Spleen (tissue), 11 donors: ENCODE data around the gene RFX3. TPM values are rescaled to one million over a fixed set of nuclear protein-coding genes. Genes with fewer than 3 reads are reported as not detected.

Source experiments
- DNase-seq: peaks from one replicate; pipeline ENCODE4 v3.0.0-alpha.2; 2020
- H3K27ac ChIP-seq, 8 donors: fragments of 200-600 bp; sonication (generic) in 7 of 8; 1 replicate in 4 of 8; 2 replicates in 4 of 8; pipeline versions ENCODE4 v1.5.0 to v1.8.0; 2016 to 2021; ENCODE audit warnings: inconsistent platforms in 4 of 8, mild to moderate bottlenecking in 4 of 8, moderate library complexity in 1 of 8
- H3K27me3 ChIP-seq, 7 donors: fragments of 200-600 bp; sonication (generic) in 6 of 7; replicated peaks in 1 of 7; 1 replicate in 4 of 7; 2 replicates in 3 of 7; pipeline versions ENCODE4 v1.5.0 to v1.8.0; 2016 to 2021; ENCODE audit warnings: inconsistent platforms in 3 of 7, mild to moderate bottlenecking in 1 of 7
- H3K36me3 ChIP-seq, 6 donors: fragments of 200-600 bp; sonication (generic) in 5 of 6; 1 replicate in 4 of 6; 2 replicates in 2 of 6; pipeline versions ENCODE4 v1.5.0 to v1.8.0; 2016 to 2021; ENCODE audit warnings: inconsistent platforms in 2 of 6
- H3K4me1 ChIP-seq, 6 donors: fragments of 200-600 bp; sonication (generic) in 5 of 6; 1 replicate in 3 of 6; 2 replicates in 3 of 6; pipeline versions ENCODE4 v1.5.0 to v1.8.0; 2016 to 2021; ENCODE audit warnings: inconsistent platforms in 3 of 6
- H3K4me3 ChIP-seq, 8 donors: fragments of 200-600 bp; sonication (generic) in 7 of 8; 1 replicate in 4 of 8; 2 replicates in 4 of 8; pipeline versions ENCODE4 v1.5.0 to v1.8.0; 2016 to 2021; ENCODE audit warnings: inconsistent platforms in 4 of 8, mild to moderate bottlenecking in 4 of 8, moderate library complexity in 2 of 8
- H3K9me3 ChIP-seq, 8 donors: fragments of 200-600 bp; sonication (generic) in 7 of 8; 1 replicate in 4 of 8; 2 replicates in 4 of 8; pipeline versions ENCODE4 v1.5.0 to v1.8.0; 2016 to 2021; ENCODE audit warnings: inconsistent platforms in 4 of 8
- POLR2A ChIP-seq, 3 donors: fragments of 450-650 bp; IDR thresholded peaks; one replicate each; pipeline ENCODE4 v1.5.1; 2017; ENCODE audit warnings: antibody characterized with exemption in 3 of 3, mild to moderate bottlenecking in 1 of 3
- POLR2AphosphoS5 ChIP-seq, 3 donors: sonication (generic); formaldehyde crosslinking; IDR thresholded peaks; one replicate each; pipeline ENCODE4 v1.5.1; 2017; ENCODE audit warnings: antibody characterized with exemption in 3 of 3
- WGBS, 5 donors: extraction: QIAGEN DNeasy Blood & Tissue Kit in 3 of 5; methylation state at CpG; one replicate each; pipeline versions ENCODE4 v1.1.5 to v1.1.7; 2013 to 2018; 5-methylcytosine and 5-hydroxymethylcytosine counted together
- intact Hi-C: fragments of 100-400 bp; cut with DNase I; formaldehyde crosslinking; loops from one replicate; pipeline ENCODE4 v1.15.0; 2023; ENCODE audit warnings: low total_unique reads
- polyA plus RNA-seq, 3 donors: library from polyadenylated mRNA; stranded (reverse); fragments of 200-250 nt; gene quantifications; one replicate each; pipeline ENCODE4 v1.2.1, GENCODE V29; 2013
- total RNA-seq, 7 donors: library from RNA; depleted of rRNA in 3 of 7; stranded (reverse); fragments of >200 nt in 3 of 7; fragmentation: NEBNext Ultra II Directional in 4 of 7; extraction: Animal tissue kit (Norgen Biotek cat#: 25700) in 4 of 7; gene quantifications; one replicate each; pipeline versions ENCODE4 v1.1.0 to v1.2.1, GENCODE V29; 2016 to 2021
- TF ChIP-seq, protein P1 (sequence below), 11 experiments: fragments of 200-600 bp in 7 of 11; fragments of 450-650 bp in 4 of 11; sonication (generic) in 4 of 11; IDR thresholded peaks in 8 of 11; conservative IDR thresholded peaks in 3 of 11; 1 replicate in 7 of 11; 2 replicates in 4 of 11; pipeline versions ENCODE4 v1.4.0 to v1.8.0; 2016 to 2021; ENCODE audit warnings: antibody characterized with exemption in 11 of 11, inconsistent platforms in 4 of 11, mild to moderate bottlenecking in 1 of 11
- donor health status: healthy with polysubstance abuse.
- donor health status: DM: no; HTN: no; CAD: no; lungs with moderate emphysema.
- donor health status: DM: no; HTN: no; CAD: no.
- donor health status: Bipolar disorder and iron deficiency.
- donor health status: healthy.
- donor health status: DM: no; HTN: no; CAD: no.
- donor health status: DM: yes; HTN: yes; CAD: no.

The RFX3 gene
- total and polyA plus RNA-seq, 10 donors, result 2.5 to 25.9 (median 19.1) TPM

DNA sequence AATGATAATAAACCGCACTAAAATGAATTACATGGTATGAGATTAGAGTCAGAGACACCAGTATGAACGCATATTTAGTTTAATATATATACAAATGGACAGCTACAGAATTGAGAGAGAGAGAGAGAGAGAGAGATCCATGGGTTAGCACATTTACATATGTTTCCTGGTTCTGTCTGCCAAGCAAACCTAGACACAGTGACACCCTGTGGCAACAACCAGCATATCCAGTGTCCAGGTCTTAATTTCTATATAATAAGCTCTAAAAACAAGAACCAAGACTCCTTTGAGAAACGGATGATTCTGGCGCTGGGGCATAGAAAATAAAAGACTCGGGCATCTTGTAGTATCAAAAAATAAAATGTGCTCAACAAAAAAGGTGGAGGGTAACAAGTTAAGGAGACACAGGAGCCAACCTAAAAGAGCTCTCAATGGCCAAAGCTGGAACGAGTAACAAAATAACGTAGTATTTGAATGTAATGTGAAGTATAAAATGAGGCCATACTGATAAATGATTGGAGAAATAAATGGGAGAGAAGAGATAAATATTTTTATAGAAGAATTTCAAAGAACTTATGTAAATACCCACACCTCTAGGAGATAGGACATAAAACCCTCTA, 84.5 kb downstream of the RFX3 start:
- 69 to 81% (median 73%) methylated on average over 7 of the region's 7 CpGs for WGBS, 5 donors
- no peaks in the 10 kb centered on the region for H3K36me3 ChIP-seq
- intact Hi-C loops, result no loop called here
- peaks cover 0 to 7% (median 0%) of the 10 kb centered on the region in 8 donors for H3K9me3 ChIP-seq
- TF ChIP-seq, protein P1, sequence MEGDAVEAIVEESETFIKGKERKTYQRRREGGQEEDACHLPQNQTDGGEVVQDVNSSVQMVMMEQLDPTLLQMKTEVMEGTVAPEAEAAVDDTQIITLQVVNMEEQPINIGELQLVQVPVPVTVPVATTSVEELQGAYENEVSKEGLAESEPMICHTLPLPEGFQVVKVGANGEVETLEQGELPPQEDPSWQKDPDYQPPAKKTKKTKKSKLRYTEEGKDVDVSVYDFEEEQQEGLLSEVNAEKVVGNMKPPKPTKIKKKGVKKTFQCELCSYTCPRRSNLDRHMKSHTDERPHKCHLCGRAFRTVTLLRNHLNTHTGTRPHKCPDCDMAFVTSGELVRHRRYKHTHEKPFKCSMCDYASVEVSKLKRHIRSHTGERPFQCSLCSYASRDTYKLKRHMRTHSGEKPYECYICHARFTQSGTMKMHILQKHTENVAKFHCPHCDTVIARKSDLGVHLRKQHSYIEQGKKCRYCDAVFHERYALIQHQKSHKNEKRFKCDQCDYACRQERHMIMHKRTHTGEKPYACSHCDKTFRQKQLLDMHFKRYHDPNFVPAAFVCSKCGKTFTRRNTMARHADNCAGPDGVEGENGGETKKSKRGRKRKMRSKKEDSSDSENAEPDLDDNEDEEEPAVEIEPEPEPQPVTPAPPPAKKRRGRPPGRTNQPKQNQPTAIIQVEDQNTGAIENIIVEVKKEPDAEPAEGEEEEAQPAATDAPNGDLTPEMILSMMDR (IDR thresholded peaks at IDR 0.05 in 8 of 11, conservative IDR thresholded peaks at IDR 0.05 in 3 of 11), result peak in 10 of 11 experiments; percentile 18 to 74 (median 57)
- TF ChIP-seq POLR2AphosphoS5 (IDR thresholded peaks at IDR 0.05) (peak in 1 of 3 donors; percentile 8), POLR2A (IDR thresholded peaks at IDR 0.05) (no peak)
- H3K27ac ChIP-seq, result no peak overlapping the region
- H3K4me1 ChIP-seq, result peaks cover 0 to 9% (median 0%) of the 10 kb centered on the region in 6 donors
- no peak for DNase-seq
- H3K27me3 ChIP-seq, result no peaks in the 10 kb centered on the region
- no peak overlapping the region for H3K4me3 ChIP-seq

DNA sequence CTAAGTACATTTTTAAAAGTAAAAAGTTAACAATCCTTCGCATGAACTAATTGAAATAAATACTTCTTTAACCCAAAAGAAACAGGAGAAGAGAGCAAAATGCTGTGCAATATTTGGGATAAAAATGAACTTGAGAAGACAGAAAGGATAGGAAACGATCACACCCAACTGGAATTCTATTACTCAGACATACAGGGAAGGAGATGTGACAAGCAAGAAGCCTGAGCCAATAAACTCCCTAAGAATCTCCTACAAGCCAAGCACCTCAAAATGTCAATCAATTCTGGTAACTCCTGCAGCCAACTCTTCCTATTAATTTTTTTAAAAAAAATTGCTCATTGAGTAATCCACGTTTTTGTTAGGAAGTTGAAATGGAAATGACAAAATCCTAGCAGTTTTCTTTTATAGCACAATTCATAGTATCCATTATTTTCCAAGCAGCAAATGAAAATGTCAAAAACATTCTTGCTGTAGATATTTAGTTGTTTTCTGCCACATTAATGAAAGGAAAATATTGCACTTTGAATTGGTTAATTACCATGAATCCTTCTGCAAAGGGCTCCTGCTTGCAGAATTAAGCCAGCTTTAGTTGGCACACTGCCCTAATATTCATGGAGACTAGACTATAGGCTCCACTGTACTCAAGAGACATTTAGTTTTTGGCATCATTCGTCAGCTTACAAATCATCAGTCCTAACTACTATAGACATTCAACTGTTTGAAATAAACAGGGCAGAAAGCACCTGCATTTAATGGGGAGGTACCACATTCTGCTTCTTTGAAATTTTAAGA, 89.0 kb downstream of the RFX3 start:
- H3K36me3 ChIP-seq, result no peaks in the 10 kb centered on the region
- H3K4me1 ChIP-seq, result peaks cover 0 to 28% (median 4%) of the 10 kb centered on the region in 6 donors
- DNase-seq, result no peak
- no peak overlapping the region for H3K4me3 ChIP-seq
- TF ChIP-seq, protein P1 (IDR thresholded peaks at IDR 0.05 in 8 of 11, conservative IDR thresholded peaks at IDR 0.05 in 3 of 11), result no peak
- TF ChIP-seq POLR2AphosphoS5 (IDR thresholded peaks at IDR 0.05), result no peak
- TF ChIP-seq POLR2A (IDR thresholded peaks at IDR 0.05), result no peak
- no peak overlapping the region for H3K27ac ChIP-seq
- no peaks in the 10 kb centered on the region for H3K9me3 ChIP-seq
- intact Hi-C loops, result loop anchor here (5.0 kb wide), 1 partner anchor 195 kb away; no protein-coding TSS in a partner anchor
- WGBS, 5 donors, result 73 to 83% (median 79%) methylated on average over 4 of the region's 4 CpGs
- no peaks in the 10 kb centered on the region for H3K27me3 ChIP-seq

DNA sequence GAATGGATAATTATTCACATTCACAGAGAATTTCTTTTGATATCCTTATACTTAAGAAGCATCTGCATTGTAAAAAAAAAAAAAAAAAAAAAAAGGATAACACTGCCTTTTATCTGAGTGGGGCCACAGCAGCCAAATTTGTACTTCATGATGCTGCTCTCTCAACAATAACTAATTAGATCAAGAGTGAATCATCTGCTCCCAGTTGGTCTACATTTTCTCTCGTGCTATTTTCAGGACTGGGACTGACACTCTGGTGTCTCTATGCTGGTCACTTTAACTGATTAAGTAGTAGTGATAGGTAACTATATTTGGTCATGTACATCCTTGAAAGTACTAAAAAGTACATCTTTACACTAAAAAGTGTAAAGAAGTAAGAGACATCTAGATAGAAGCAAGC, 90.1 kb downstream of the RFX3 start:
- Histone ChIP-seq H3K9me3 (no peaks in the 10 kb centered on the region), H3K36me3 (no peaks in the 10 kb centered on the region), H3K27me3 (no peaks in the 10 kb centered on the region), H3K27ac (no peak overlapping the region), H3K4me1 (peaks cover 0 to 20% (median 2%) of the 10 kb centered on the region in 6 donors), H3K4me3 (no peak overlapping the region)
- TF ChIP-seq, protein P1 (IDR thresholded peaks at IDR 0.05 in 8 of 11, conservative IDR thresholded peaks at IDR 0.05 in 3 of 11), result no peak
- TF ChIP-seq POLR2AphosphoS5 (IDR thresholded peaks at IDR 0.05), result no peak
- no peak for TF ChIP-seq POLR2A (IDR thresholded peaks at IDR 0.05)
- DNase-seq, result no peak
- 87 to 98% (median 95%) methylated on average over 1 of the region's 1 CpG for WGBS, 5 donors
- intact Hi-C loops, result loop anchor here (5.0 kb wide), 1 partner anchor 193 kb away; no protein-coding TSS in a partner anchor

DNA sequence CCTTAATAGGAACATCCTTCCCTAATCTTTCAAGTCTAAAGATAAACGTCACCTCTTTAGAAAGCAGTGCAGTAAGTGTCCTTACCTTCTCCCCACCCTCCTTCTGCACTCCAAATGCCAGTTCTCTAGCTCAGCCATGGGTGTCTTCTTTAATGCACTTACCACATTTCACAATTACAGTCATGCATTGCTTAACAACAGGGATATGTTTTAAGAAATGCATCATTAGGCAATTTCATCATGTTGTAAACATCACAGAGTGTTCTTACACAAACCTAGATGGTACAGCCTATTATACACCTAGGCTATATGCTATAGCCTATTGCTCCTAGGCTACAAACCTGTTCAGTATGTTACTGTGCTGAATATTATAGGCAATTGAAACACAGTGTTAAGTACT, 91.2 kb downstream of the RFX3 start:
- H3K27me3 ChIP-seq, result no peaks in the 10 kb centered on the region
- no peaks in the 10 kb centered on the region for H3K36me3 ChIP-seq
- WGBS, 5 donors, result 35 to 79% (median 44%) methylated on average over 1 of the region's 1 CpG
- TF ChIP-seq, protein P1 (IDR thresholded peaks at IDR 0.05 in 8 of 11, conservative IDR thresholded peaks at IDR 0.05 in 3 of 11), result no peak
- TF ChIP-seq POLR2AphosphoS5 (IDR thresholded peaks at IDR 0.05) (no peak), POLR2A (IDR thresholded peaks at IDR 0.05) (no peak)
- no peak overlapping the region for H3K4me3 ChIP-seq
- DNase-seq, result no peak
- intact Hi-C loops, result no loop called here
- peaks cover 0 to 19% (median 2%) of the 10 kb centered on the region in 6 donors for H3K4me1 ChIP-seq
- H3K9me3 ChIP-seq, result no peaks in the 10 kb centered on the region
- H3K27ac ChIP-seq, result peak overlapping the region in 5 of 8 donors; percentile 2 to 79 (median 41)
